Measurements from ENCODE around the gene PTPRM.

Gene PTPRM

DNA sequence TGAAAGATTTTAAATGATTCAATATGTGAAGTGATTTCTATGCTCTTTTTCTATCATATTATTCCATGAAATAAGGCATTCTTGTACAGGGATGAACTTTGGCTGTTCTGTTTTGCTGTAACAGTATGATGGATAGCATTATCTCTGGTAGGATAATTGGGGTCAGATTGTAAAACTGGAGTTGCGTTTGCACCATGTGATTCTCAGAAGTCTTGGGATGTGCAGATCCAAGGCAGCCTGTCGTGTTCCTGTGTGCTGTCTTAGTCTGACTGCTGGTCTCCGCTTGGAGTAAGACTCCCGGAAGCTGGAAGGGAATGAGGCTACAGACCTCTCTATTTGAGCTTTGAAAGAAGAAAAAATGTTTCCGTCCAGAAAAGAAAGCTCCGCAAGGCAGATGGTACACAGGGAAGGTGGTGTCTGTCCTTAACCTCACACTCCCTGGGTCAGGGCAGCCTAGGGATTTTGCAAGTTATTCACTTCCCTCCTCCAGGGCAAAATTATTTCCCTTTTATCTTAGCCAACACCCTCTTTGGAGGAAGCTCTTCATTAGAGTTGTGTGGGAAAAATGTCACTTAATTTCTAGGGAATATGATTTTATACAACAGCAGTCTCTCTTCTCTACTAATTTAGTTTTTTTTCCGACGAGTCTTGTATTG lies 250.6 kb downstream of the PTPRM start:
- ATAC-seq: no peak
- TF ChIP-seq TCF4 (CRISPR knock-in tag; IDR thresholded peaks at IDR 0.05; ENCODE audit: borderline replicate concordance) (no peak), ZFP3 (CRISPR knock-in tag; IDR thresholded peaks at IDR 0.05) (no peak), OSR1 (CRISPR knock-in tag; IDR thresholded peaks at IDR 0.05) (no peak), POU6F1 (CRISPR knock-in tag; IDR thresholded peaks at IDR 0.05; ENCODE audit: borderline replicate concordance, low read depth) (no peak), TOX (CRISPR knock-in tag; IDR thresholded peaks at IDR 0.05; ENCODE audit: borderline replicate concordance) (no peak), ISL1 (CRISPR knock-in tag; IDR thresholded peaks at IDR 0.05) (no peak), SNAI2 (CRISPR knock-in tag; IDR thresholded peaks at IDR 0.05) (no peak), TSHZ2 (CRISPR knock-in tag; IDR thresholded peaks at IDR 0.05) (no peak), ZC3H10 (CRISPR knock-in tag; IDR thresholded peaks at IDR 0.05) (no peak), CSDC2 (CRISPR knock-in tag; IDR thresholded peaks at IDR 0.05) (no peak), BACH2 (CRISPR knock-in tag; IDR thresholded peaks at IDR 0.05; ENCODE audit: borderline replicate concordance) (no peak), ZNF565 (CRISPR knock-in tag; conservative IDR thresholded peaks at IDR 0.05; ENCODE audit: low read depth) (no peak), PPARA (CRISPR knock-in tag; IDR thresholded peaks at IDR 0.05; ENCODE audit: borderline replicate concordance) (no peak)
- TF ChIP-seq, protein P1, sequence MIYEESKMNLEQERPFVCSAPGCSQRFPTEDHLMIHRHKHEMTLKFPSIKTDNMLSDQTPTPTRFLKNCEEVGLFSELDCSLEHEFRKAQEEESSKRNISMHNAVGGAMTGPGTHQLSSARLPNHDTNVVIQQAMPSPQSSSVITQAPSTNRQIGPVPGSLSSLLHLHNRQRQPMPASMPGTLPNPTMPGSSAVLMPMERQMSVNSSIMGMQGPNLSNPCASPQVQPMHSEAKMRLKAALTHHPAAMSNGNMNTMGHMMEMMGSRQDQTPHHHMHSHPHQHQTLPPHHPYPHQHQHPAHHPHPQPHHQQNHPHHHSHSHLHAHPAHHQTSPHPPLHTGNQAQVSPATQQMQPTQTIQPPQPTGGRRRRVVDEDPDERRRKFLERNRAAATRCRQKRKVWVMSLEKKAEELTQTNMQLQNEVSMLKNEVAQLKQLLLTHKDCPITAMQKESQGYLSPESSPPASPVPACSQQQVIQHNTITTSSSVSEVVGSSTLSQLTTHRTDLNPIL (CRISPR knock-in tag; IDR thresholded peaks at IDR 0.05; ENCODE audit: low read depth): no peak

DNA sequence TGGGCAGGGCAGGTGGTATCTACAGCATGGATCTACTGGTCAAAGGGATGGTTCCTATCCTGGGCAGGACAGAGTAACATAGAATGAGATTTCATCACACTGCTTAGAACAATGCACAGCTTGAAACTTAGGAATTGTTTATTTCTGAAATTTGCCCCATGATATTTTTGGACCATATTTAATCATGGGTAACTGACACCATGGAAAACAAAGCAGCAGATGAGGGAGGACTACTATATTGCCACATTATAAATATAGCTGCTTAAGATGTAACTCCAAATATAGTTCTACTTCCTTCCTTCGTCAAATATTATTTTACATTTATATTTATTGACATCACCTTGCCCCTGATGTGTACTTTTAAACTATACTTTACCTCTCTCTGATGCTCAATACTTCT lies 254.7 kb downstream of the PTPRM start:
- TF ChIP-seq ZNF565 (CRISPR knock-in tag; conservative IDR thresholded peaks at IDR 0.05; ENCODE audit: low read depth): no peak
- no peak for TF ChIP-seq CSRNP3 (CRISPR knock-in tag; IDR thresholded peaks at IDR 0.05)
- TF ChIP-seq ZFP3 (CRISPR knock-in tag; IDR thresholded peaks at IDR 0.05): no peak
- no peak for TF ChIP-seq SNAI2 (CRISPR knock-in tag; IDR thresholded peaks at IDR 0.05)
- TF ChIP-seq, protein P1 (CRISPR knock-in tag; IDR thresholded peaks at IDR 0.05; ENCODE audit: low read depth): no peak
- no peak for TF ChIP-seq ZFP30 (CRISPR knock-in tag; IDR thresholded peaks at IDR 0.05)
- no peak for TF ChIP-seq BACH2 (CRISPR knock-in tag; IDR thresholded peaks at IDR 0.05; ENCODE audit: borderline replicate concordance)
- no peak for TF ChIP-seq ZC3H10 (CRISPR knock-in tag; IDR thresholded peaks at IDR 0.05)
- no peak for TF ChIP-seq TOX (CRISPR knock-in tag; IDR thresholded peaks at IDR 0.05; ENCODE audit: borderline replicate concordance)
- TF ChIP-seq ZNF8 (CRISPR knock-in tag; IDR thresholded peaks at IDR 0.05): no peak
- no peak for TF ChIP-seq GLIS3 (CRISPR knock-in tag; IDR thresholded peaks at IDR 0.05)
- TF ChIP-seq ZNF70 (CRISPR knock-in tag; IDR thresholded peaks at IDR 0.05): no peak
- no peak for ATAC-seq

- no peak for ATAC-seq
- TF ChIP-seq PPARA (CRISPR knock-in tag; IDR thresholded peaks at IDR 0.05; ENCODE audit: borderline replicate concordance) (no peak), ESRRG (CRISPR knock-in tag; IDR thresholded peaks at IDR 0.05) (no peak), RARB (CRISPR knock-in tag; IDR thresholded peaks at IDR 0.05) (no peak), CSRNP3 (CRISPR knock-in tag; IDR thresholded peaks at IDR 0.05) (no peak), GLIS3 (CRISPR knock-in tag; IDR thresholded peaks at IDR 0.05) (no peak), ISL1 (CRISPR knock-in tag; IDR thresholded peaks at IDR 0.05) (no peak), ZNF8 (CRISPR knock-in tag; IDR thresholded peaks at IDR 0.05) (no peak), ZNF565 (CRISPR knock-in tag; conservative IDR thresholded peaks at IDR 0.05; ENCODE audit: low read depth) (no peak), ZFP30 (CRISPR knock-in tag; IDR thresholded peaks at IDR 0.05) (no peak), ZNF70 (CRISPR knock-in tag; IDR thresholded peaks at IDR 0.05) (no peak), ZC3H10 (CRISPR knock-in tag; IDR thresholded peaks at IDR 0.05) (no peak), OSR1 (CRISPR knock-in tag; IDR thresholded peaks at IDR 0.05) (no peak), BACH2 (CRISPR knock-in tag; IDR thresholded peaks at IDR 0.05; ENCODE audit: borderline replicate concordance) (no peak), ARNTL (CRISPR knock-in tag; IDR thresholded peaks at IDR 0.05; ENCODE audit: borderline replicate concordance, low read depth) (no peak), CSDC2 (CRISPR knock-in tag; IDR thresholded peaks at IDR 0.05) (no peak)
- TF ChIP-seq, protein P1 (CRISPR knock-in tag; IDR thresholded peaks at IDR 0.05; ENCODE audit: low read depth): no peak
Measured at GRCh38 chr18:7822435-7823331, 255.6 kb downstream of the PTPRM start.

Data from SK-N-SH treated with all-trans-retinoic acid at 6 μM for 48 hours (cell line).